Measurements from ENCODE around the gene CLSTN3. TPM values are rescaled to one million over a fixed set of nuclear protein-coding genes. Genes with fewer than 3 reads are reported as not detected.
A peak's percentile ranks its signal among the peaks of the same experiment; 100 is the strongest.

The CLSTN3 gene
- total RNA-seq, 1 donor from 2014 or later, result 57.5 TPM

GRCh38 chr12:7125632-7126227 lies 4.4 kb upstream of the CLSTN3 start:
- no peak for TF ChIP-seq CTCF (conservative IDR thresholded peaks at IDR 0.05; ENCODE audit: low read depth, low read length)
- no peak for DNase-seq (ENCODE audit: low read depth)
- no peak overlapping the region for H3K4me3 ChIP-seq (ENCODE audit: low read depth, low read length)

GRCh38 chr12:7127916-7128626 lies 2.1 kb upstream of the CLSTN3 start:
- no peak for TF ChIP-seq CTCF (conservative IDR thresholded peaks at IDR 0.05; ENCODE audit: low read depth, low read length)
- no peak for DNase-seq (ENCODE audit: low read depth)
- H3K4me3 ChIP-seq (ENCODE audit: low read depth, low read length), result peak overlapping the region; percentile 97

- peak within 1 kb of the TSS; percentile 97 for H3K4me3 ChIP-seq (ENCODE audit: low read depth, low read length)
- no peak for TF ChIP-seq CTCF (conservative IDR thresholded peaks at IDR 0.05; ENCODE audit: low read depth, low read length)
- DNase-seq (ENCODE audit: low read depth), result no peak
These were observed 1.4 kb upstream of the CLSTN3 start, which contains the start of gene RBP5 for GRCh38 chr12:7128681-7129286. TSS of gene RBP5 (minus strand) at chr12:7128889. CDS start at chr12:7128775, 114 bp downstream.

GRCh38 chr12:7129287-7129871 lies 792 bp upstream of the CLSTN3 start:
- no peak for DNase-seq (ENCODE audit: low read depth)
- H3K4me3 ChIP-seq (ENCODE audit: low read depth, low read length), result peak overlapping the region; percentile 97
- no peak for TF ChIP-seq CTCF (conservative IDR thresholded peaks at IDR 0.05; ENCODE audit: low read depth, low read length)

GRCh38 chr12:7130701-7131501 lies 730 bp downstream of the CLSTN3 start:
- peak overlapping the region; percentile 97 for H3K4me3 ChIP-seq (ENCODE audit: low read depth, low read length)
- no peak for DNase-seq (ENCODE audit: low read depth)

More at GRCh38 chr12:7130701-7131501, 730 bp downstream of the CLSTN3 start:
- peak; percentile 5 for TF ChIP-seq CTCF (conservative IDR thresholded peaks at IDR 0.05; ENCODE audit: low read depth, low read length)
